IMR-90 (cell line): ENCODE results near the gene TOP2B.
A peak's percentile ranks its signal among the peaks of the same experiment; 100 is the strongest.

Experiments
- BHLHE40 ChIP-seq: fragments of 150-350 bp; IDR thresholded peaks from 2 replicates; pipeline ENCODE4 v1.6.1; 2016; ENCODE audit warnings: mild to moderate bottlenecking, low read depth, low read length
- CEBPB ChIP-seq: IDR thresholded peaks from 2 replicates; pipeline ENCODE4 v1.6.1; 2012; ENCODE audit warnings: low read depth, low read length, improper control_type of control experiment
- CHD1 ChIP-seq: IDR thresholded peaks from 2 replicates; pipeline ENCODE4 v1.6.1; 2012; ENCODE audit warnings: low read depth, low read length, improper control_type of control experiment
- CTCF ChIP-seq: conservative IDR thresholded peaks from 2 replicates; pipeline ENCODE4 v1.5.1; 2012; ENCODE audit warnings: mild to moderate bottlenecking, low read depth, low read length, improper control_type of control experiment
- ELK1 ChIP-seq: fragments of 150-350 bp; IDR thresholded peaks from 2 replicates; pipeline ENCODE4 v1.6.1; 2016; ENCODE audit warnings: low read depth, mild to moderate bottlenecking, low read length, moderate library complexity, borderline replicate concordance
- FOS ChIP-seq: fragments of 150-350 bp; IDR thresholded peaks from 2 replicates; pipeline ENCODE4 v1.6.1; 2016; ENCODE audit warnings: low read depth, low read length
- MAZ ChIP-seq: IDR thresholded peaks from 2 replicates; pipeline ENCODE4 v1.6.1; 2012; ENCODE audit warnings: low read depth, mild to moderate bottlenecking, low read length, improper control_type of control experiment, moderate library complexity, borderline replicate concordance
- MXI1 ChIP-seq: IDR thresholded peaks from 2 replicates; pipeline ENCODE4 v1.6.1; 2012; ENCODE audit warnings: low read depth, mild to moderate bottlenecking, low read length, moderate library complexity, borderline replicate concordance
- POLR2A ChIP-seq: IDR thresholded peaks from 2 replicates; pipeline ENCODE4 v1.6.1; 2012; ENCODE audit warnings: mild to moderate bottlenecking, low read depth, low read length
- RAD21 ChIP-seq: IDR thresholded peaks from 2 replicates; pipeline ENCODE4 v1.6.1; 2012; ENCODE audit warnings: low read length, improper control_type of control experiment
- RCOR1 ChIP-seq: IDR thresholded peaks from 2 replicates; pipeline ENCODE4 v1.6.1; 2012; ENCODE audit warnings: mild to moderate bottlenecking, low read length, improper control_type of control experiment; ENCODE audit not compliant: insufficient replicate concordance
- RFX5 ChIP-seq: IDR thresholded peaks from 2 replicates; pipeline ENCODE4 v1.8.0; 2012; ENCODE audit warnings: low read depth, mild to moderate bottlenecking, low read length, moderate library complexity
- SMC3 ChIP-seq: fragments of 150-350 bp; IDR thresholded peaks from 2 replicates; pipeline ENCODE4 v1.6.1; 2016; ENCODE audit warnings: low read depth, mild to moderate bottlenecking, antibody characterized with exemption, low read length, moderate library complexity
- USF2 ChIP-seq: fragments of 150-350 bp; IDR thresholded peaks from 2 replicates; pipeline ENCODE4 v1.6.1; 2017; ENCODE audit warnings: mild to moderate bottlenecking, antibody characterized with exemption, low read length, low read depth

- TF ChIP-seq POLR2A (no peak), CTCF (no peak), RCOR1 (no peak), BHLHE40 (no peak), CEBPB (0 out of 2 replicates have a peak, but pooled peaks have one; percentile 10), RAD21 (no peak), MXI1 (no peak), FOS (no peak), MAZ (no peak), RFX5 (no peak), ELK1 (no peak), USF2 (no peak), CHD1 (no peak), SMC3 (no peak)
These were observed 90.4 kb downstream of the TOP2B start for GRCh38 chr3:25574172-25574765.
